HG03064 (cell line): ENCODE measurements around the gene LRTM2.

Experiments used
- ATAC-seq: cut with Tn5 transposase; IDR thresholded peaks from one replicate; pipeline ENCODE4 v1.9.1; 2021; ENCODE audit warnings: low read depth; ENCODE audit not compliant: unreplicated experiment

Gene LRTM2

GRCh38 chr12:1839956-1840951, 19.9 kb downstream of the LRTM2 start:
- ATAC-seq, result no peak

GRCh38 chr12:1840981-1841425, 20.6 kb downstream of the LRTM2 start:
- no peak for ATAC-seq

GRCh38 chr12:1841586-1842182, 21.3 kb downstream of the LRTM2 start:
- no peak for ATAC-seq

- ATAC-seq, result no peak
Measured at GRCh38 chr12:1842183-1842904, 22.0 kb downstream of the LRTM2 start.

- ATAC-seq, result no peak
Measured at GRCh38 chr12:1842905-1843640, 22.7 kb downstream of the LRTM2 start.

GRCh38 chr12:1843641-1844005, 23.3 kb downstream of the LRTM2 start:
- no peak for ATAC-seq

- no peak for ATAC-seq
Measured at GRCh38 chr12:1844223-1844622, 23.9 kb downstream of the LRTM2 start.

GRCh38 chr12:1844661-1845409, 24.5 kb downstream of the LRTM2 start:
- ATAC-seq, result no peak

GRCh38 chr12:1845427-1845826, 25.1 kb downstream of the LRTM2 start:
- ATAC-seq, result no peak

- no peak for ATAC-seq
Measured at GRCh38 chr12:1845886-1846285, 25.5 kb downstream of the LRTM2 start.

- ATAC-seq, result no peak
Measured at GRCh38 chr12:1846421-1847405, 26.3 kb downstream of the LRTM2 start.

- ATAC-seq, result no peak
Measured at GRCh38 chr12:1847411-1847810, 27.0 kb downstream of the LRTM2 start.

- ATAC-seq, result no peak
Measured at GRCh38 chr12:1848146-1848545, 27.8 kb downstream of the LRTM2 start.

- ATAC-seq, result no peak
Measured at GRCh38 chr12:1848745-1849144, 28.4 kb downstream of the LRTM2 start.

- no peak for ATAC-seq
Measured at GRCh38 chr12:1851151-1851701, 30.9 kb downstream of the LRTM2 start.

- no peak for ATAC-seq
Measured at GRCh38 chr12:1852076-1852475, 31.7 kb downstream of the LRTM2 start.

- ATAC-seq, result no peak
Measured at GRCh38 chr12:1853716-1854115, 33.4 kb downstream of the LRTM2 start.

- ATAC-seq, result no peak
Measured at GRCh38 chr12:1855241-1855640, 34.9 kb downstream of the LRTM2 start.
